AG04450 (cell line): ENCODE measurements around the gene LAIR2. TPM values are rescaled to one million over a fixed set of nuclear protein-coding genes. Genes with fewer than 3 reads are reported as not detected.
"Not testable (repeated sequence)": the region's sequence is repeated elsewhere in the genome, so short reads cannot be mapped to it uniquely, and the experiment has no call there.

Experiments used
- CTCF ChIA-PET: fragments of 300-600, 350-600 bp; formaldehyde crosslinking; extraction: SDS; loops from one replicate; lab custom pipeline; 2022; ENCODE audit warnings: antibody characterized with exemption, inconsistent platforms; lab: Charles Lee
- POLR2A ChIA-PET: fragments of 350-600 bp; formaldehyde crosslinking; extraction: SDS; loops from one replicate; lab custom pipeline; 2021; ENCODE audit warnings: antibody characterized with exemption, inconsistent platforms; lab: Yijun Ruan, JAX
- DNase-seq: peaks from one replicate; pipeline ENCODE4 v3.0.0-alpha.2; 2011; ENCODE audit warnings: low read depth, low spot score
- H3K27ac ChIP-seq: one replicate; pipeline ENCODE4 v1.5.1; 2012; ENCODE audit warnings: low read depth, low read length, control low read depth
- H3K27me3 ChIP-seq: one replicate; pipeline ENCODE4 v1.6.0; 2012; ENCODE audit warnings: low read length; ENCODE audit not compliant: control insufficient read depth, insufficient read depth
- H3K4me3 ChIP-seq: 2 replicates; pipeline ENCODE4 v1.5.1; 2011; ENCODE audit warnings: mild to moderate bottlenecking, low read depth, low read length, control low read depth
- H3K9me3 ChIP-seq: 2 replicates; pipeline ENCODE4 v1.5.1; 2012; ENCODE audit warnings: low read length; ENCODE audit not compliant: control insufficient read depth, insufficient read depth
- polyA plus RNA-seq: library from polyadenylated mRNA; depleted of rRNA; stranded (reverse); fragments of >200 nt; gene quantifications from 2 replicates; pipeline ENCODE4 v1.2.3, GENCODE V29; 2011
- TF ChIP-seq, protein P1 (sequence below): IDR thresholded peaks from 2 replicates; pipeline ENCODE4 v1.5.1; 2011; ENCODE audit warnings: low read depth, low read length, control low read depth, inconsistent platforms

LAIR2 gene
- polyA plus RNA-seq, 1 experiment: not detected

DNA sequence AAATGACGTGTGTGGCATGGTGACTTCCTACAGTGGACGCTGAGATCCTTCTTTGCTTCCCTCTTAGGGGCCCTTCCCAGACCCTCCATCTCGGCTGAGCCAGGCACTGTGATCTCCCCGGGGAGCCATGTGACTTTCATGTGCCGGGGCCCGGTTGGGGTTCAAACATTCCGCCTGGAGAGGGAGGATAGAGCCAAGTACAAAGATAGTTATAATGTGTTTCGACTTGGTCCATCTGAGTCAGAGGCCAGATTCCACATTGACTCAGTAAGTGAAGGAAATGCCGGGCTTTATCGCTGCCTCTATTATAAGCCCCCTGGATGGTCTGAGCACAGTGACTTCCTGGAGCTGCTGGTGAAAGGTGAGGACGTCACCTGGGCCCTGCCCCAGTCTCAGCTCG, 5.2 kb downstream of the LAIR2 start:
- POLR2A ChIA-PET: no interaction called here
- H3K4me3 ChIP-seq: no peak overlapping the region
- TF ChIP-seq, protein P1, sequence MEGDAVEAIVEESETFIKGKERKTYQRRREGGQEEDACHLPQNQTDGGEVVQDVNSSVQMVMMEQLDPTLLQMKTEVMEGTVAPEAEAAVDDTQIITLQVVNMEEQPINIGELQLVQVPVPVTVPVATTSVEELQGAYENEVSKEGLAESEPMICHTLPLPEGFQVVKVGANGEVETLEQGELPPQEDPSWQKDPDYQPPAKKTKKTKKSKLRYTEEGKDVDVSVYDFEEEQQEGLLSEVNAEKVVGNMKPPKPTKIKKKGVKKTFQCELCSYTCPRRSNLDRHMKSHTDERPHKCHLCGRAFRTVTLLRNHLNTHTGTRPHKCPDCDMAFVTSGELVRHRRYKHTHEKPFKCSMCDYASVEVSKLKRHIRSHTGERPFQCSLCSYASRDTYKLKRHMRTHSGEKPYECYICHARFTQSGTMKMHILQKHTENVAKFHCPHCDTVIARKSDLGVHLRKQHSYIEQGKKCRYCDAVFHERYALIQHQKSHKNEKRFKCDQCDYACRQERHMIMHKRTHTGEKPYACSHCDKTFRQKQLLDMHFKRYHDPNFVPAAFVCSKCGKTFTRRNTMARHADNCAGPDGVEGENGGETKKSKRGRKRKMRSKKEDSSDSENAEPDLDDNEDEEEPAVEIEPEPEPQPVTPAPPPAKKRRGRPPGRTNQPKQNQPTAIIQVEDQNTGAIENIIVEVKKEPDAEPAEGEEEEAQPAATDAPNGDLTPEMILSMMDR: no peak
- CTCF ChIA-PET: no interaction called here
- no peaks in the 10 kb centered on the region for H3K27me3 ChIP-seq
- no peak overlapping the region for H3K27ac ChIP-seq
- H3K9me3 ChIP-seq: peaks cover 36% of the 10 kb centered on the region
- DNase-seq: no peak

DNA sequence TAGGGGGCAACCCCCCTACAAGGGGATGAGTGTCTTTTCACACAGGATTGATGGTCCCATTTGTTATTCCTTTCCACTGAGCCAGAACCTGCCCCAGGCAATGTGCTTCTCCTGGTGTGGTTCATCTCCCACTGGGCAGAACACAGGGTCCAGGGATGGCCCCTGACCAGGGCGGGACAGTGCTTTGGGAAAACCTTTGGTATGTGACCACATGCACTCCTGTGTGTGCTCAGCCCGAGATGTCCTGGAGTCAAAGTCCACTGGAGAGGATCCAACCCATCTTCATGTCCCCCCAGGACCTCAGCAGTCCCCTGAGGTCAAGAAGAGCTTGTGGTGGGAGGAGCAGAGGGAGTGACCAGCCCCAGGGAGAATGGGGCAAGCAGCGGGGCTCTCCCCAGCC, 5.9 kb downstream of the LAIR2 start:
- H3K27ac ChIP-seq, H3K27me3 ChIP-seq, POLR2A ChIA-PET, H3K4me3 ChIP-seq, DNase-seq, CTCF ChIA-PET: not testable (repeated sequence)
- H3K9me3 ChIP-seq: peaks cover 41% of the 10 kb centered on the region

DNA sequence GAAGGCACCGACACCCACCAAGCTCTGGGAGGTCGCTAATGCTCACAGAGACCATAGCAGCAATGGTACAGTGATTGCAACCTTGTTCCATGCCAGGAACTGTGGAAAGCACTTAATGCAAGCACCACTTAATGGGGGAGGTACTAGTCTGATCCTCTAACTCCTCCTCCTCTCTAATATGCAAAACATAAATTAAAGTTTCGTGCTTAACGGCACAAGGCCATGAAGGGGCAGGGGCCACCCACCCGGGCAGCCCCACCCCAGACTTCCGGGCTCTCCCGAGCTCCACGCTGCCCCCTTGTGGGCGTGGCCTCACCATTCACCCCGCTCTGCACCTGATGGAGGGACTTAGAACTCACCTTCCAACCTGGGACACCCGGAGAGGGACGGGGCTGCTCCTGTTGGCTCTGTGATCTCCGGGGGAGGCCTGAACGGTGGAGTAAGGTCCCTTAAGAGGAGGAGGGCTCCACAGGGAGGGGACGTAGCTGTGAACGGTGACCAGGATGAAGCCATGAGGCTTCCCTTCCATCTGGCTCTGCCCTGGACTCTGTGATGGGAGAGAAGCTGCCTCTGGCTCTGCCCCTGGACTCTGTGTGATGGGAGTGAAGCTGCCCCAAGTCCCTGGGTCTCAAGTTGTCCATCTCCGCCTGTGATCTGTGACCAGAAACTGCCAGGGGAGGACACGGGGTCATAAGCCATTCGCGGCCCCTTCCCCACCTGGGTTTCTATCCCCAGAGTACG, 6.7 kb downstream of the LAIR2 start:
- H3K27me3 ChIP-seq, CTCF ChIA-PET, POLR2A ChIA-PET, H3K4me3 ChIP-seq, H3K27ac ChIP-seq, DNase-seq: not testable (repeated sequence)
- peaks cover 41% of the 10 kb centered on the region for H3K9me3 ChIP-seq

DNA sequence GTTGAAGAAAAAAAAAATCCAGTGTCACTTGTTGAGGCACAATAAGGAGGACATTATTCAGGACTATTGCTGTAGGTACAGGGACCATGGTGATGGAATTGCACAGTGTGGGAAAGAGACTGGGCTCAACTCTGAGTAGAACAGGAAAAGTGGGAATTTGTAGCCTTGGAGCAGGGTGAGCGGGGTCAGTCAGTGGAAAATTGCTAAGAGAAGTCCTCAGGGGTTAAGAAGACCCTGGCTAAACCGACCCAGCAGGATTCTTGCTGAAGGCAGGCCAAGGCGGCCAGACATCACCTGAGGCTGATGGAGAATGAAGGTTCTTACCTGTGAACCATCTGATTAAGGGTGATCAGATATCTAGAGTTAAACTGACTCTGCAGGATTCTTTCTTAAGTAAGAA, 12.5 kb downstream of the LAIR2 start:
- ChIA-PET CTCF (no interaction called here), POLR2A (no interaction called here)
- Histone ChIP-seq H3K27ac (no peak overlapping the region), H3K27me3 (no peaks in the 10 kb centered on the region), H3K9me3 (peaks cover 38% of the 10 kb centered on the region), H3K4me3 (no peak overlapping the region)
- DNase-seq: no peak
- TF ChIP-seq, protein P1: no peak

DNA sequence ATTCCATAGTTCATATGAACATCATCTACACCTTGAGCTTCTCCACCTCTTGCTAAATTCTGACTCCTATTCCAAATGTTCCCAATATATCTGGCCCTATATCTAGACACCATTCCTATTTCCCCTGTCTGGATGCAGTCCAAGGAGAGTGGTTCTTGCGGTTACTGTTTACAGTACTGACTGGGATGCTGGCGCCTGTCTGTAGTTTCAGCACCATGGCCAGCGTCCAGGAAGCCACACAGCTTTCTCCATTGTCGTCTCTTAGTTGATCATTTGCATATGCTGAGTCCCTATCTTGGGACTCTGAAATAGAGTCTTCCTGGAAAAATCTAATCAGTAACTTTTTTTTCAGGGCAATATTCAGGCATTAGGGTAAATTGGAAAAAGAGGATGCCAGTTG, 14.9 kb downstream of the LAIR2 start:
- DNase-seq: no peak
- ChIA-PET POLR2A (no interaction called here), CTCF (interaction anchor here (0.7 kb wide), 1 partner anchor 251 kb away, joined by 3 read pairs; no protein-coding TSS in a partner anchor)

DNA sequence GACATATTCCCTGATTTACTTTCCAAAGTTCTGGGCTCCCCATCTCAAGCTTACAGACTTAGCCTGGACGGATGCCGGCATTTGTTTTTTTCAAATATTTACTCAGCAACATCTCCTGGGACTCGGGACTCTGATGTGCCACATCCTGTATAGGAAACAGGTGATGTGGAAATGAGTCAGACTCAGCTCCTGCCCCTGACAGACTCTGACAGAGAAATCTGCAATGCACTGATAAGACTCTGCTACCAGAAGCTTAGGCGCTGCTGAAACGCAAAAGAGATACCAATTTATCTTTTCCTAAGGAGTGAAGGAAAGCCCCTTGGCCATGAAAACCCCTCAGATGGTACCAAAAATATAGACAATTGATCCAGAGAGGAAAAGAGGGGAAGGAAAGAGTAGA, 16.2 kb downstream of the LAIR2 start:
- POLR2A ChIA-PET: no interaction called here
- no peak overlapping the region for H3K4me3 ChIP-seq
- H3K27me3 ChIP-seq: no peaks in the 10 kb centered on the region
- DNase-seq: no peak
- no peak overlapping the region for H3K27ac ChIP-seq
- TF ChIP-seq, protein P1: no peak
- peaks cover 29% of the 10 kb centered on the region for H3K9me3 ChIP-seq
- CTCF ChIA-PET: no interaction called here

More for the DNA sequence above, 14.9 kb downstream of the LAIR2 start:
- TF ChIP-seq, protein P1: no peak
- Histone ChIP-seq H3K27ac (no peak overlapping the region), H3K27me3 (no peaks in the 10 kb centered on the region), H3K9me3 (peaks cover 38% of the 10 kb centered on the region), H3K4me3 (no peak overlapping the region)
